Measurements from ENCODE around the gene EYA4.

Gene EYA4

DNA sequence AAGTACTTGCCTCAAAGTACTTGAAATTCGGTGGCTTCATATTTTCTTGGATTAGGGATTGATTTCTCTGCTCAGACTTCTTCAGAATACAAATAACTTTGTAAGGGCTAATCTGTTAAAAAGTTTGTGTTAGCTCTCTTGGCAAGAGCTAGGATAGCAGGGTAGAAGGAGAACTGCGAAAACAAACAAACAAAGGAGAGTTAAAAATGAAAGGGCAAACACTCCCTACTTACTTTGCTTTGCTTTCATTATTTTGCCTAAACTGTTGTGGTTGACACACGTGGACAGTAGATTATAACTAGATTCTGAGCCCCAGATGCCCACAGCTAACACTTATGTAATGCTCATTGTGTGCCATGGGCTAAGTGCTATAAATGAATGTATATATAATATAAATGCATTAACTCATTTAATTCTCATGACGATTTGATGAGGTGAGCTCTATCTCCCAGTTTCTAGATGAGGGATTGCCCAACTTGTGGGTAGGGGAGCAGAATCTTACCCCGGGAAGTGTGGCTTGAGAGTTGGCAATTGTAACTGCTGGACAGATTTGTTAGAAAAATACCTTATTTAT is 48.7 kb downstream of the EYA4 start:
- no peak for DNase-seq

DNA sequence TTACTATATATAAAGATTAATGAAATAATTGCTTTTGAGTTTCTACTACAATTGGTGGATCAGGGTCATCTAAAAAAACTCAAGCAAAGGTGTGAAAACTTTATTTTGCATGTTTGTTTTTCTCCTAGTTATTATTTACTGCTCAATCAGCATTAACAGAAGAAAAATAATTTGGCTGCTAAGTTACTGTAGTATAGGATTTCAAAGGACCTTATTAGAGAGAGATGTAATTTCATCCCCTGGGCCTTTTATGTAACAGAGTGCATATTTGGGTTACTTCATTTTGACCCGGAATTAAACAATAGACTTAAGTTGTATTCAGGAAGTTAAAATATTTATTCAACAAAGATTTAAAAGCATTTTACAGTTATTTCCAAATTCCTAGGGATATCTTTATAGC is 49.8 kb downstream of the EYA4 start:
- no peak for DNase-seq

DNA sequence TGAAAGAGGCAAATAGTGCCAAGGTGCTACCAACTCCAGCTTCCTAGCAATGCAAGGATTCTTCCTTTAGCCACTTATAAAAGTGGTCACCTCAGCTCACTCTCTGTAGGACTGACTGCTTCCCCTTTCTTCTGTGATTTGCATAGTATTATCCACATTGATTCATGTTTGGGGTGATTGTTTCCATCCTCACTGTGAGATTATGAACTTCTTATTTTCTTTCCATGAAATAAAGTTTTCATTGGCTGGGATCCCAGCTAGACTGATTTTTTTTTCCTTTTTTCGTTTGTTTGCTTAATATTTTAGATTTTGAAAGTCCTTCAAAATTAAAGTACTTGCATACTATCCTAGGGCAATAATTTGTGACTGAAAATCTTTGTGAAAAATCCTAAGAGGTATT is 50.5 kb downstream of the EYA4 start:
- DNase-seq, result no peak

DNA sequence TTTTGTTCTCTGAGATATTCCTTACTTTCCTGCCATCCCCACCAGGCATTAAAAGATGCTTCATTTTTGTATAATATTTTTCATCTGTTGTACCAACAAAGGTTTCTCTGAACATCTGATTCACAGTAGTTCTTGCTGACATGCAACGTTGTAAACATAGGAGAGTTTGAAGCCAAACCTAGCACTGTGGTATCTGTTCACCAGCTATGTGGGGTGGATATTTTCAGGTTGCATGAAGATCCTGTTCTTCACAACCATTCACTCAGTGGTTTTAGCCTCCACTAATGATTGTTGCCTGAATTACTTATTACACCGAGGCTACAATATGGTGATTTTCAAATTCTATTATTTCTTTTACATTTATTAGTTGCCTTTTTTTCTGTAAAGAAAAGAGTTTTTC is 56.5 kb downstream of the EYA4 start:
- no peak for DNase-seq

DNA sequence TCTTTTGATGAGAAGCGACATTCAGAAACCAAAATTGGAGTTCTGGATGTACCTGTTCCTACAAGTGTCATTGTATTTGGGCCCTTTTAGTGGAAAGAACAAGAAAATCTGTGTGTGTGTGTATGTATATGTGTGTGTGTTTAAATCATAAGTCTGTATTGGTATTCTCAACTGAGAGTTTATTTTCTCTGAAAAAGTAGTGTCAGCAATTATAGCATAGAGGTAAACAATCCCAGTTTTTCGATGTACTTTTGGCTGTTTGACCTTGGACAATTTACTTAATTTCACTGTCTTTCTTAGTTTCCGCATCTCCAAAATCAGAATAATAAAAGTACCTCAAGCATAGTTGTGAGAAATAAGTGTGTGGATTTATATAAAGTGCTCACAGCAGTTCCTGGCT is 57.2 kb downstream of the EYA4 start:
- no peak for DNase-seq

DNA sequence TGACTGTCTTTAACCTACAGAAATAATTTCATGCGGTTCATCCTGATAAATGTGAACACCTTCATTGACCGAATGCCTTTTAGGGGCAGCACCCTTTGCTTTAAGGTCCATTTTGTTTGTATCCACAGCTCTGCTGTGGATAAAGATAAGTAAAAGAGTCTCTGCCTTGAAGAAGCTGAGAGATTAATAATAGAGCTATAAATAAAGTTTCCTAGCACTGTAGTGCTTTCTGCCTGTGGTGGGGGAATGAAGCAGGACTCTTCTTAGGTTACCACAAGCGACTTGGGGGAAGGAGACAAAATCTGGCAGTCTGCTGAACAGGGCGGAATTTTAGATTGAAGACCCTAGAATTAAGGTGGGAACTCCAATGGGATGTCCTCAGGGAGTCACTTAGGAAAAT is 57.6 kb downstream of the EYA4 start:
- no peak for DNase-seq

DNA sequence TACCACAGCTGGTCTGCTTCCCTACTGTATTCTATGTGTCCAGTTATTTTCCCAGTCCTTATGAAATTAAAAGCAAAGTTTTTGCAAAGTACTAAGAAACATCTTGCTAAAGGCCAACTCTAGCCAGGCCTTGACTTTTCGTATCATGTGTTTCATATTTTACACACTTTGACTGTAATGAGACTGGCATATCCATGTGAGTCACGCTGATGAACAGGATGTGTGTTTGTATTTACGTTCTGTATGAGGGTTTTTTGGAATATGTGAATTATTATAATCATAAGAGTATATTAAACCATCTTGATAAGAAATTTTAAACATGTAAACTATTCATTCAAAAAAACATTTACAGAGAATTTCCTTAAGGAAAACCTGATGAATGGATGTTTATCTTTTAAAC is 59.7 kb downstream of the EYA4 start:
- no peak for DNase-seq

DNA sequence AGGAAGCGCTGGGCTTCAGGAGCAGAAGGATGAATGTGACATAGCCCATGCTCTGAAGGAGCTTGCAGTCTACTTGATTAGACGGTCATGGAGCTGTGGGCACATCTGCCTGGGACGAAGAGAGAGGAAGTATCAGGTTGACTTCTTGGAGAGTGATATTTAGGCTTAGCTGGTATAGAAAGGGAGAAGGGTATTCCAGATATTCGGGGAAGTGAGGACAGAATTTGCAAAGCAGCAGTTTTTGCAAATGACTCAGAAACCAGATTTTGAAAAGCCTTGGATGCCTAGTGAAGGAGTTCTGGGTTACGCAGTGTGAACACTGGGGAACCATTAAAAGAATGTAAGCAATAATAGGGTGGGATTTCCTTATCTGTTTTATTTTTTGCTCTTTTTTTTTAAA is 60.7 kb downstream of the EYA4 start:
- DNase-seq, result no peak

DNA sequence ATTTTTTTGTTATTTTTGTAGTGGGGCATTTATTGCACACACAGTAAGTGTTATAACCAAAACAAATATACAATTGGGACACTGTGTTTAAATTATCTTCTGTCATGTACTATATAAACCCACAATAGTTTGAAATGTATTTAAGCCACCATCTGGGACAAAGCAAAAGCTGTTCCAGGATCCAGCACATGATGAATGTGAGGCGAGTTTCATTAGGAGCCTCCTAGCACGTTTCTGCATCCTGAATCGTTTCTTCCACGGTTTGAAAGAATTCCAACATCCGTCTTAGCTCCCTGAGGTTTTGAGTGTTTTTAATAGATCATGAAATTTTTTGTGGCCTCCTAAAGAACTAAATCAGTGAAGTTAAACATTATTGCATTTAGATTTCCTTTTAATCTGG is 65.8 kb downstream of the EYA4 start:
- DNase-seq, result no peak

DNA sequence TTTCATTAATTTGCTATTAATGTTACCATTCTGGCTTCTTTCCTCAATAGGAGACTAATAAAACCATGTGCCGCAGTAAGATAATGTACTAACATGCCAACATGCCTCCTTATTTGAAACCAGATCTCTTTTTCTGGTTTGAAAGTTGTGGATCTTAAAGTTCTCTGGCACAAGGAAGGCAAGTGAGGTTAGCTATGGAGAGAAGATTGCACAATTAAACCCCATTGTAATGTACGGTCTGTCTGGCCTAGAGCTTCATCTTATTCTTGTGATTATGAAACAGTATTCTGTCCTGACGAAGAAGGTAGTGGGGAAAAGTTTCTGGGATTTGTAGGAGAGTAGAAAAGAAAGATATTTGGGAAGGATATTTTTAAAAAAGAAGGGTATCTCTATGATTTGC is 68.4 kb downstream of the EYA4 start:
- no peak for DNase-seq

DNA sequence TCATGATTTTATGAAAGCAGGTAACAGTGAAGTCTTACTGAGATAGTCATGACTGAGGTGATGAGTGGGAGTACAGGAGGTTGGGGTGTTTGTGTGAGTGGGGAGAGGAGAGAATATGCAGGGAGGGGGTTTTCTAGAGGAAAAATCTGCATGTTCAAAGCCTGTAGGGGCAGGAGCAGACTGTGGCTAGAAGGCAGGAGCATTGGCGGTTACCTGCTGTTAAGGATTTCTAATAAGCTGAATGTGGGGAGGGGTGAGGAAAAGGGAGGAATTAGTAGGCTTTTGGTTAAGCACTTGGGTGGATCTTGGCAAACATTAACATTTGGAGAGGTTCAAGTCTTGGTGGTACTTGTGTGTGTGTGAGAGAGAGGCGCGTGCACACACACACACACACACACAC is 70.8 kb downstream of the EYA4 start:
- DNase-seq, result no peak

DNA sequence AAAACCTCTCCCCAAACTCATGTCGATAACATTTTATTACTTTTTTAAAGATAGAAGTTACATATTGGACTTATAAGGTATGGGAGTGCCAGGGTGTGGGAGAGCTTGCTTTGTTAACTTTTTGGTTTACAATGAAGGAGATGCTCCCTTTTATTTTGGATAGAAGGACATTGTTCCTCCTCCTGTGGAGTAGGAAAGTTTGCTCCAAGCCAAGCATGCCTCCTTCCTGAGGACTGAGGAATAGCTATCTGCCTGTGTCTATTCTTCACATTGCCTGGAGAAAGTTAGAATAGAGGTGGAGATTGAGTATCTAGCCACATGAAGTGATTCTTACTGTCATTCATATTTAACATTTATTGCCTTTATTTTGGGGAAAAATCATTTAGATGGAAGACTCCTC is 71.9 kb downstream of the EYA4 start:
- no peak for DNase-seq

DNA sequence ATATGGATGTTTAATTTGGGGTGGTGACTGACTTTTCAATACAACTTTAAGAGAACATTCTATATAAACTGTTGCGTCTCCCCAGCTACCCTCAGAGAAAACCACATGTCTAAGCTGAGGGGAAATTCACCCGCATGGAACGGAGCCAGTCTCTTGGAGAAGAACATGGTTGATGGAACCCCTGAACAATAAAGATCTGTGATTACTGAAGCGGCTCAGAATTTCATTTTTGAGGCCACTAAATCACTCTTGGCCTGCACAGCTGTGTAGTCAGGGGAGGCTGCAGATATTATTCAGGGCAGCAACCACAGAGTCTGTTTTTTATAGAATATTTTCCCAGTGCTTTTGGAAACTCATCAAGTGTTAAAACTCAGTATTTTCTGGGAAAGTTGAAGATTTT is 73.8 kb downstream of the EYA4 start:
- DNase-seq, result no peak

DNA sequence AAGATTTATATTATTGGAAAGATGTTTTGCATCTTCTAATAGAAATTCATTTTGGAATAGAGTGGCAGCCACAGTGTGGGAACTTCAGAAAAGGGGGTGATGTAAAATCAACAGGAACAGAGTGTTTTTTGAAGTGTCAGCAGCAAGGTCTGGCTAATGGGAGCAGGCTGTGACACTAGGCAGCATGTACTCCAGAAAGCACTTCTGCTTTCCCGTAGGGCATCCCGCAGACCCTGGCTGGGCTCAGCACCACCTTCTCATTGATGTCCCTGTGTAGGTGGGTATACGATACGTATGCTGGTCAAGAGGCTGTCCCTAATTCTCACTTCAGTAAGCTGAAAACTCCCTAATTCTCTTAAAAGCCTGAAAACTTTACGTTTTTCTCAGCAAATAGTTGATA is 74.7 kb downstream of the EYA4 start:
- no peak for DNase-seq

DNA sequence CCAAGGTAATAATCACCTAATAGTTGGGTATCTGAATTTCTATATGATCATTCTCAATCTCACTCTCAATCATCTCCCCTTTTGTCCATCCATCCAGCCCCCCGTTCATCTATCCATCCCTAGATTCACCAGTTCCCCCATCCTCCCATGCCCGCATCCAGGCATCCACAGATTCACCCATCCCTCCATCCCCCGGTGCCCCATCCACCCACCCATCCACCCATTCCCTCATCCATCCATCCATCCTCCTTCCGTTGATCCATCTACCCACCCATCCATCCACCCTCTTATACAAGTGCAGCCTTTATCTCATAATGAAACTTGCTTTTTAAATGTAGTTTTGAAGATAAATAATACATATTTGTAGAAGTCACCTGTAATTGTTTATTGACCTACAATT is 76.5 kb downstream of the EYA4 start:
- no peak for DNase-seq

DNA sequence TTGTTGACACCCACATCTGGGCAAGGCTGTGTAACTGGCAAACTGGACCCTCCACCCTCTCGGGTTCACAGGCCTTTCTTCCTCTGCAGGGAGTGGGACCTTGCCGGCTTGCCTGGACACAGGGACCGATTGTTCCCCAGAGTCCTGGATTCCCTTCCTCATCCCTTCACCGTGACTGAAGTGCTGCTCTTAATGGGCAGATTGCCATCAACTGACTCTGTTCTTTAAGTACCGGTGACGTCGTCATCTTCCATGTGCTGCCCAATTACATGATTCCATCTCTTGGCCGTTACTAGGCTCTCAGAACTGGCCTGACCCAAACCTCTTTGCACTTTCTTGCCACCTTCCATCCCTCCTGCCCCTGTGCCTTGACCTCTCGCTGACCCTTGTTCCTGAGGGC is 85.4 kb downstream of the EYA4 start:
- DNase-seq, result no peak

DNA sequence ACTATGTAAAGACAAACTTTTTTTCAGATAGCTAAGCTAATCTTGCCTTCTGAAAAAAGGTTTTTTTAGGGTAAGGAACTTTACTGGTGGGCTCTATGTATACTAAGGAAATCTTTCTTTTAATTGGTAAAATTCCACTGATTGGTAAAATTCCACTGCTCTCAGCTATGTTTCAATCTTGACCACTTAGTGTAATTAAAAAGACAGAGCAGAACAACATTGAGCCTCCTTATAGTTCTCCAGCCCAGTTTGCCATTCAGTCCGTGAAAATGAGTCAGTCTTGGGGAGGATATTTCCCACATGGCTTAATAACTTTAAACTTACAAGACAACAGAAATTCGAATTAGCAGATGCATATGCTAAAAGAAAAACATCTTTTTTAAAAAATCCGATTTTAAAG is 92.7 kb downstream of the EYA4 start:
- DNase-seq, result no peak

DNA sequence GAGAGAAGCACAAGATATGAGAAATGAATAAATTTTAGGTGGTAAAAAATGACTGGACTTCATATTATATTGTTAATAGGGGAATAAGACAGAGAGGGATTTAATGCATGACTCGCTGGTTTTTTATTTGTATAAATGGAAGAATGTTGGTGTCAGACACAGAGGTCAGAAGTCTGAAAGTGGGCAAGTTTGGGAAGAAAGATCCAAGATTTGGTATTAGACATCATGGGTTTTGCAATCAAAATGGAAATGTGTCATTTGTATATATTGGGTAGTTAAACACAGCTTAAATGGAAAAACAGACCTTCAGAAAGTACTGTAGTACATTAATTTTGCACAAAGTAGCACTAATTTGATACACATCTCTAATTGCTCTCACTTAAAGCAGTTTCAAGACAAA is 96.2 kb downstream of the EYA4 start:
- no peak for DNase-seq

DNA sequence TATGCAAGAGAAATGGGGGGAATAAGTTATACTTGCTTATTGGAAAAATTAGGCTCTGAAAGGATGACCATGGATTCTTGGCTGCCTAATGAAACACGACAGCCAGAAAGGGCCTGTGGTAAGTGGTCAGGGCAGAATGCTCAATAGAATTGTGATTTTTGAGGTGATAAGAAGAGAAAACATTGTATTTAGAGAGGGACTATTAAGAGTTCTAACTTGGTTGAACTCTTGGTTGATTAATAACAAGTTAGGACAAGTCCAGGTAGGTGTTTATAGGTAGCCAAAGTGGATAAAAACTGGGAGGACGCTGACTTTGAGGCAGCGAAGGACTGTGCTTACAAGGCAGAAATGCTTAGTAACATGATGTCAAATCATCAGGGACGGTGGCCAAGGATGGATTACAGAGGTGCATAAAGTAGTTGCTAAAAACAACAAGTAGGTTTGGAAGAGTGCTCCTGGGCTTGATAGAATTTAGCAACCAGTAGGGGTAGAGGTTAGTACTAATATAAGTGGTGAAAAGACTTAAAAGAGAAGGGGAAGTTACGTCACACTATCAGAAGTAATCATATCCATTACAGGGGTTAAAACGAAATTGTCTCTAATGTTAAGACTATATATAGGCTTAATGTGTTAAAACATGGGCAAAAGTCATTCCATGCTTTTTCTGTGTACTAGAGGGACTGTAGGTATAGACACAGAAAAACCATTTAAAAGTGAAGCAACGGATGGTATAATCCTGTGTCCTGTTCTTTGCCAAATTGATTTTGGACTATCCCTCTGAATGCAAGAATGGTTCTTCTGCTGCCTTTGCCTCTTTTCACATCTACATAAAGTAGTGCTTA is 98.6 kb downstream of the EYA4 start:
- no peak for DNase-seq

DNA sequence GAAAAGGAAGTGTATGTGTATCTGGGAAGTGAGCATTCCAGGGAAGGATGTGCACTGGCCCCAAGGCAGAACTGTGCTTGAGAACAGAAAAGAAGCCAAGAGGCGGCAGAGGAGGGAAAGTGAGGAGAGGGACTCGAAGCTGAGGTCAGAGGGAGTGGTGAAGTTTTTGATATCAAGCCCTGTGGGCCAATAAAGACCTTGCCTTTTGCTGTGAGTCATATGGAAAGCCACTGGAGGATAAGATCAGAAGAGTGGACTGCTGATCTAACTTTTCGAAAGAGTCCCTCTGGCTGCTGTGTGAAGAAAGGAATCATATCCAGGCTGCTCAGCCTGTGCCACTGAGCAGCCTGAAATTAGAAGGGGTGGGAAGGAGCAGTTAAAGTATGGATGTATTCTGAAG is 99.4 kb downstream of the EYA4 start:
- no peak for DNase-seq

DNA sequence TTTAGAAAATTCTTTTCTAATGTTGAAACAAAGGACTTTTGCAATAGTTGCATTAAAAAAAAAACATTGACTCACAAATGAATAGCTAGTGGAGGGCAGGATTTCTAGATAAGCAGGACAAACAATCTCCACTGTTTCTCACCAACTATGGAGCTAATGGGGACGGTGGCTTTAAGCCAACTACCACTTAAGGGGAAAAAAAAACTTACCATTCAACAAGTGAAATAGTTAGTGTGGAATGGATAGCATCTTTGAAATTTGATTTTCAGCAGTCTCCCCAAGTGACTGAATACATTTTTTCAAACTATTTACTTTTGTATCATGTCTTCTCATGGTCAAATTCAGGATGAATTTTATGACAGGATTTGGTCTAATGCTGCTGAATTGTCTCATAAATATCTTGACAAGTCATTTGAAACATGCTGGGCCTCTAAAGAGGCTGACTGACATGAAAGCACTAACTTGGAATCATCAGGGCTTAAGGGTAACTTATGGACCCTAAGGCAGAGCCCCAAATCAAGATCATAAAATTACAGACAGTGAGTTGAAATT is 100.5 kb downstream of the EYA4 start:
- DNase-seq, result no peak

DNA sequence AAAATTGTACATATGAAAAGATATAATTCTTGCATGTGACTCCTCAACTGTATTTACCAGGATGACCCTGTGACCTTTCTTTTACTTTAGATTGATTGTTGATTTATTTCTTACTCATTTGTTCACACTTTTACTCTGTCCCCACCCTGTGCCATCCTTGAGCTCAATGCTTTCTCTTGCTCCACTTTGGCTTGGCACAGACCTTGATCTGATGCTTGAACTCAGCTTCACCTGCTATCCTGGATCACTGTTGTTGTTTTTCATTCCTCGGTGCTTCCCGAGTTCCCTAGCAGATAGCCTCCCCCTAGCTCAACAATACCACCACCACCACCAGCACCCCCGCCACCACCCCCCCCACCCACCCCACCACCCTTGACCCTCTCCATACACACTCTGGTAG is 102.1 kb downstream of the EYA4 start:
- DNase-seq, result no peak

DNA sequence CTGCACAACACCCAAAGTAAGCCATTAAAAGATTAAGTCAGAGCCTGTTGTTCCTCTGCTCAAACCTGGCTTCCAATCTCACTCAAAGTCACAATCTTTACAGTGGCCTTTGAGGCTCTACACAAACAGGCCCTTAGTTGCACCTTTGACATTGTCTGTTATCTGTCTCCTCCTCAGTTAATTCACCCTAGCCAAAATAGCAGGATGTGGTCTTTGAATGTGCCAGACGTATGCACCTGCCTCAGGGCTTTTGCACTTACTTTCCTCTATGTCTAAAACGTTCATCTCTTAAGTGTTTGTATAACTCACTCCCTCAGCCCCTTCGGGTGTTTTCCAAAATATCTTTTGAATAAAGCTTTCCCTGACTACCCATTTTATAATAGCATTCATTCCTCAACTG is 107.7 kb downstream of the EYA4 start:
- DNase-seq, result no peak

DNA sequence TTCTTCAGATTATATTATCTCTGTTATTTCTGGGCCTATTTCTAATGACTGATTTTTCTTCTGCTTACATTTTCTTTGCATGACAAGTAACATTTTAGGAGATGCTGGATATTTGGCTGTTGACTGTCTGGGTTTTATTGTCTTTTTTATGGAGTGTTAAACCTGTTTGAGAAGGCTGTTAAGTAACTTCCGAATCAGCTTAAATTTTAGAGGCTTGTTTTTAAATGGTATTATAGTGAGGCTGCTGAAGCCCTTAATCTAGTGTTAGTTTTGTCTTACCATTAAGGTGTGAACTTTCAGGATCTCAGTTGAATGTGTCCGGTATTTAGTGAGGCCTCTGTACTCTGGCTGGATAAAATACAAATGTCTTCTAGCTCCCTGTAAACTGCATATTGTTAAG is 109.8 kb downstream of the EYA4 start:
- no peak for DNase-seq

DNA sequence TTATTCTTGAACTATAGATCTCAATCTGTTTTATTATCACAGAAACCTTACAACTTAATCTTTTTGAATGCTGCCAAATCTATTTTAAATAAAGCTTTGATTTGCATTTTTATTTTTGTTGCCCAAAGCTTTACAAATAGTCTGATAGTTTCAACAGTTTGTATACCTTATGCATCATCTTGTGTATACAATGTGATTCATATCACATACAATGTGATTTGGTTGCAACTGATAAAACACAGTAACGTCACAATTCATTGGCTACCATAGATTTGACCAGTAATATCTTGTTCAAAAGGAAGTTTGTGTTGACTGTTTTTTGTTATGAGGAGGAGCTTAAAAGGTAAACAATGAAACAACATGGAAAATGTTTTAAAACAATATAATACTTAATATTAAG is 110.9 kb downstream of the EYA4 start:
- DNase-seq, result no peak

Measured in cerebellar nuclear complex (tissue), 1 donor.